ENCODE results near the gene NSL1.
"Not testable (repeated sequence)": the region's sequence is repeated elsewhere in the genome, so short reads cannot be mapped to it uniquely, and the experiment has no call there.

NSL1 gene

GRCh38 chr1:212777151-212777550 is 14.4 kb downstream of the NSL1 start:
- in situ Hi-C loops (cut with HindIII; ENCODE audit: low pct_unique_long_range_greater_than_20kb, low sequenced_read_pairs), result no loop called here
- TF ChIP-seq JUND (IDR thresholded peaks at IDR 0.05; ENCODE audit: low read depth), result no peak
- no peak for DNase-seq (ENCODE audit: low read depth in 1 of 2, low spot score in 1 of 2)

GRCh38 chr1:212775241-212775640 is 16.3 kb downstream of the NSL1 start:
- in situ Hi-C loops (cut with HindIII; ENCODE audit: low pct_unique_long_range_greater_than_20kb, low sequenced_read_pairs), result no loop called here

GRCh38 chr1:212774584-212774983 is 17.0 kb downstream of the NSL1 start:
- DNase-seq (ENCODE audit: low read depth in 1 of 2, low spot score in 1 of 2), result peak in 1 of 2 experiments; percentile 17
- in situ Hi-C loops (cut with HindIII; ENCODE audit: low pct_unique_long_range_greater_than_20kb, low sequenced_read_pairs), result no loop called here
- TF ChIP-seq JUND (IDR thresholded peaks at IDR 0.05; ENCODE audit: low read depth), result no peak

More at GRCh38 chr1:212775241-212775640, 16.3 kb downstream of the NSL1 start:
- TF ChIP-seq JUND (IDR thresholded peaks at IDR 0.05; ENCODE audit: low read depth), result no peak
- no peak for DNase-seq (ENCODE audit: low read depth in 1 of 2, low spot score in 1 of 2)

GRCh38 chr1:212773011-212773410 is 18.6 kb downstream of the NSL1 start:
- TF ChIP-seq JUND (IDR thresholded peaks at IDR 0.05; ENCODE audit: low read depth), result no peak
- no peak for DNase-seq (ENCODE audit: low read depth in 1 of 2, low spot score in 1 of 2)
- in situ Hi-C loops (cut with HindIII; ENCODE audit: low pct_unique_long_range_greater_than_20kb, low sequenced_read_pairs), result no loop called here

- no peak for TF ChIP-seq JUND (IDR thresholded peaks at IDR 0.05; ENCODE audit: low read depth)
- in situ Hi-C loops (cut with HindIII; ENCODE audit: low pct_unique_long_range_greater_than_20kb, low sequenced_read_pairs), result no loop called here
- no peak for DNase-seq (ENCODE audit: low read depth in 1 of 2, low spot score in 1 of 2)
Measured at GRCh38 chr1:212771341-212771740, 20.2 kb downstream of the NSL1 start.

GRCh38 chr1:212769459-212770167 is 22.0 kb downstream of the NSL1 start:
- no peak for TF ChIP-seq JUND (IDR thresholded peaks at IDR 0.05; ENCODE audit: low read depth)
- DNase-seq (ENCODE audit: low read depth in 1 of 2, low spot score in 1 of 2), result no peak
- in situ Hi-C loops (cut with HindIII; ENCODE audit: low pct_unique_long_range_greater_than_20kb, low sequenced_read_pairs), result no loop called here

- in situ Hi-C loops (cut with HindIII; ENCODE audit: low pct_unique_long_range_greater_than_20kb, low sequenced_read_pairs), result not testable (repeated sequence)
Measured at GRCh38 chr1:212766825-212767224, 24.8 kb downstream of the NSL1 start.

GRCh38 chr1:212764718-212765281 is 26.8 kb downstream of the NSL1 start:
- in situ Hi-C loops (cut with HindIII; ENCODE audit: low pct_unique_long_range_greater_than_20kb, low sequenced_read_pairs); DNase-seq (ENCODE audit: low read depth in 1 of 2, low spot score in 1 of 2): not testable (repeated sequence)

More at GRCh38 chr1:212766825-212767224, 24.8 kb downstream of the NSL1 start:
- DNase-seq (ENCODE audit: low read depth in 1 of 2, low spot score in 1 of 2), result not testable (repeated sequence)

GRCh38 chr1:212762839-212763238 is 28.7 kb downstream of the NSL1 start:
- no peak for DNase-seq (ENCODE audit: low read depth in 1 of 2, low spot score in 1 of 2)
- TF ChIP-seq JUND (IDR thresholded peaks at IDR 0.05; ENCODE audit: low read depth), result no peak
- in situ Hi-C loops (cut with HindIII; ENCODE audit: low pct_unique_long_range_greater_than_20kb, low sequenced_read_pairs), result no loop called here

- in situ Hi-C loops (cut with HindIII; ENCODE audit: low pct_unique_long_range_greater_than_20kb, low sequenced_read_pairs), result no loop called here
- TF ChIP-seq JUND (IDR thresholded peaks at IDR 0.05; ENCODE audit: low read depth), result no peak
- peak in 1 of 2 experiments; percentile 13 for DNase-seq (ENCODE audit: low read depth in 1 of 2, low spot score in 1 of 2)
Measured at GRCh38 chr1:212762234-212762633, 29.3 kb downstream of the NSL1 start.

GRCh38 chr1:212760126-212760823 is 31.3 kb downstream of the NSL1 start:
- in situ Hi-C loops (cut with HindIII; ENCODE audit: low pct_unique_long_range_greater_than_20kb, low sequenced_read_pairs), result no loop called here
- TF ChIP-seq JUND (IDR thresholded peaks at IDR 0.05; ENCODE audit: low read depth), result no peak
- DNase-seq (ENCODE audit: low read depth in 1 of 2, low spot score in 1 of 2), result peak in 1 of 2 experiments; percentile 36

- in situ Hi-C loops (cut with HindIII; ENCODE audit: low pct_unique_long_range_greater_than_20kb, low sequenced_read_pairs), result no loop called here
- TF ChIP-seq JUND (IDR thresholded peaks at IDR 0.05; ENCODE audit: low read depth), result no peak
- no peak for DNase-seq (ENCODE audit: low read depth in 1 of 2, low spot score in 1 of 2)
Measured at GRCh38 chr1:212759683-212760082, 31.9 kb downstream of the NSL1 start.

GRCh38 chr1:212754680-212755079 is 36.9 kb downstream of the NSL1 start:
- no peak for TF ChIP-seq JUND (IDR thresholded peaks at IDR 0.05; ENCODE audit: low read depth)
- in situ Hi-C loops (cut with HindIII; ENCODE audit: low pct_unique_long_range_greater_than_20kb, low sequenced_read_pairs), result no loop called here
- DNase-seq (ENCODE audit: low read depth in 1 of 2, low spot score in 1 of 2), result no peak
